Measurements from ENCODE around the gene FILIP1L.
"Not testable (repeated sequence)": the region's sequence is repeated elsewhere in the genome, so short reads cannot be mapped to it uniquely, and the experiment has no call there.

FILIP1L gene

DNA sequence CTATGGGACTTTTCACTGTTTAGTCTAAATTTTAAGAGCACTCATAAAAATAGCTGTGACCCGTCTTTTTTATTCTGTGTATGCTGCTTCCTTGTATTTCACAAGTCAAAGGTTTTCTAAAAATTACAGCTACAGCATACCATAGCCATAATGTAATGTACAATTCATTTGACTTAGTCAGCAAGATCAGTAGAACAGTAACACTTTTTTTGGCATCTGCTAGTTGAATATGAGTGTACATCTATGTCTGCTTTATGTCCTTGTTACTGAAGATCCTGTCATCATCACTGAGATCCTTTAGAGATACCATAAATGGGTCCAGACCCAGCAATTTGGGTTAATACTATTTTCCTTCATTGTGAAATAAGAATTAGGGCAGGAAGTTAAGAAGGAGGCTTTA lies 254.5 kb downstream of the FILIP1L start:
- DNase-seq, result peak; percentile 97

DNA sequence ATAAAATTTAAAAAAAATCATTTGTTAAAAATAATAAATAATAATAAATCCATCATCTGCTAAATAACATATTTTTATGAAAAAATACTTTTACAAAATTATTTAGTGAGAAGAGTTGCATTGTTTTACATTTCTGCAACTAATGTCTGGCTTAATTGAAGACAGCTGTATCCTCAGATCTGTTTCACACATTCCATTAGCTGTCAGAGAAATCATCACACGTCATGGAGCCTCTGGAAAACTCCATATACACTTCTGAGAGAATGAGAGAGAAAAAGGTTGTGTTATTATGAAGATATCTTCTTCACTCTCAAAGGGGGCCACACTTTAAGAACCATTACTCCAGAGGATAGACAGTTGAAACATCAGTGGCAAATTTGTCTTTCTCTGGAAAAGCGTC lies 255.8 kb downstream of the FILIP1L start:
- peak; percentile 58 for DNase-seq

DNA sequence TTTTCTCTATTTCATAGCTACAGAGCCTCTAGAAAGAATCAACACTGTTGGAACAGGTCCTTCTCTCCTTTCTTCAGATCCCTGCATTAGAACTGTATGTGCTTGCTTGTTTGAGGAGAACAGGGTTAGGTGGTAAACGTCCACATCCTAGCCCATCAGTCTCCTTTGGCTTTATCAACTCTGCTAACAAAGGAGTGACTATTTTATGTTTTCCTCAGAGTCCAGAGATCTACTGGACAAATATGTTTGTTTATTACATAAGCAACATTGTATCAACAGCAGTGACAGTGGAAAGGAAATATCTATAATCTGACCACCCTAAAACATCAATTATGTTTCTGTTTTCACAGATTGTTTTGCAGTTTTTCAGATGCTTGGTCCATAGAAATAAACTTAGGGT lies 257.0 kb downstream of the FILIP1L start:
- DNase-seq, result no peak

DNA sequence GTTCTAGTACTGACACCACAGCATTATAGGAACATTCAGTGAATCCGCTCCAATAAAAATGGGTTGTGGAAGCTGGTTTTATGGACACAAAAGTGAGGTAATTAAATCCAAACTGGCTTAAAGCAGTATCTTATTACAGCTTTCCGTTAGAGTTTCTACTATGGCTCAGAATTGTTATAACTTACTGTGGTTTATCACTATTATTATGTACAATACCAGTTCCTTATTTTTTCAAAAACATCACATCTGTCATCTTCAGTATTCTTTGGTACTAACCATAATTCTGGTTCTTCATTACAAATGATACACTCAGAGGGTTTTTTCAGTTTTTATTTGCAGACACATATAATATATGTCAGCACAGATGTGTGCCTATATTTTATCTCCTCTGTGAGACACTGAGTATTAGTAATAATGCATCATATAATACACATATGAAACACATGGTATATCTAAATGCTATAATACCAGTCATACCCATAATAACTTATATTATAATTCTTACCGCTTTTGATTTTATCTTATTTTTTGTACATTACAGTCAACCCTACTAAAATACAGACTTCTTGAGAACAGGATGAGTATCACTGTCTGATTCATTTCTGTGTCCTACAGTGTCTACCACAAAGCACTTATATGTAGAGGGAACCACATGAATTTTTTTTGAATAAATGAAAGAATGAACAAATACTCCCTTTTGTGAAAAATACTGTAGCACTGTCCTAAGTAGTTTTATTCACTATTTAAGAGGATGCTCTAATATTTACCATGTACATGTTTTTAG lies 257.7 kb downstream of the FILIP1L start:
- no peak for DNase-seq

DNA sequence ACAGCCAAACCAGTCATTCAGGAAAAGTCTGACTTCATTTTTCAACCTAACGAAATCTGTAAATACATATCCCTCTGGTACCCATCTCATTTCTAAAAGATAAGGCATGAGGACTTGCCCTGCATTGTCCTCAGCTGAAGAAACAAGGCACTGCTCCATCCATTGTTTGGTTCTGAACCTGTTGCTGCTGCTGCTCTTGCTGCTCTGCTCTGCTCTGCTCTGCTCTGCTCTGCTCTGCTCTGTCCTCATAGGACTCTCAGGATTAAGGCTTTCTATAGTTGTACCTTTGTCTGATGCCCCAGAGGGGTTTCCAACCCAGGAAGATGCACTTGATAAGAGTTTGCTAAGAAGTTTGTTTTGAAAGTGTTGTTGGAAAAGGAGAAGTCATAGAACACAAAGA lies 258.4 kb downstream of the FILIP1L start:
- no peak for DNase-seq

DNA sequence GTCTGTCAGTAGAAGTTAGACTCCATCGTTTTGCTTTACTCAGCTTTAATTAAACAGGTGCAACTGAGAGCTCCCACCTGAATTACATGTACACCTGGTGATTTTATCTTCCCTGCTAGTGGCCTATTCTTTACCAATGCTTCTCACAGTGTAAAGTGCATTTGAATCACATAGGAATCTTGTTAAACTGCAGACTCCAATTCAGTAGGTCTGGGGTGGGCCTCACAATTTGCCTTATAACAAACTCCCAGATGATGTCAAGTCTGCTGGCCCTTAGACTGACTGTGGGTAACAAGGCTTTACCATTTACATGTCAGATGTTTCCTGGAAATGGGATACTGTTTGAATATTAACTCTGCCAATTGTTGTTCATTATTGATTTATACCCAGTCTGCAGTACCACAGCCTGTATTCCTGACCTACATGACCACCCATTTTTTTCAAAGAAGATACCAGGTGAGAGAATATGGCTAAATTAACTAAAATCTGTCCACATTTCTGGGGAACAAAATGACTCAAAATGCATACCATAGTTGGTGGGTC lies 259.5 kb downstream of the FILIP1L start:
- DNase-seq, result no peak

DNA sequence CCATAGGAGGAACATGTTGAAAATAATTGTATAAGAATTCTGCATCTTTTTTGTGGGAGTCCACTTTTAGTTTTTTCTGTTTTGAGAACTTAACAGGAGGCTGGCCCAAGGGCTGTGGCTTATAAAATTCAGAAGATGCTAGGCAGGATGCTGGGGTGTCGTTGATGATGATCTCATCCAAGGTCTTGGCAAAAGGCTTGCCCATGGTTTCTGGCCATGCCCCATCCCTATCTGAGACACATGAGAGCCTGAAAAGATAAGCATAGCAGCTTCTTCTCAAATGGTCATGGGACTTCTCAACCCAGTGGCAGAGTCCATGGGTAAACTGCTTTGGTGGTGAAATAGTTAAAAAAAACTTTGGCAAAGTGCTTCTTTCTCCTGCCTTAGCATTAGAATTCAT lies 261.4 kb downstream of the FILIP1L start:
- DNase-seq, result no peak

DNA sequence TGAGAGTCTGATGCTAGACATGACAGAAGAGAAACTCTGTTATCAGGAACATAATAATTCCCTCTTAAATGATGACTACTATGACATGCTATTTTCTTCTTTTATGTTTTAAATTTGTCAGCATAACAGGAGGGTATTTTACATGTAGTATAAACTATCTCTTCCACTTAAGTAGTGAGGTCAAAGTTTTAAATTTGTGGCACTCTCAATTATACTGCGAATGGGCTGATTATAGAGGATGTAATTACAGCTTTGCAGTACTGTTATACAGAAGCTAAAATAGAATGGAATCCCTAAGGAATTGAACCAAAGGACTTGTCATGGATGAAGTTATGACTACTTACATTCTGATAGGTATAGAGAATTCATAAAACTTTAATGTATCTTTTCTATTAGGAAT lies 262.3 kb downstream of the FILIP1L start:
- no peak for DNase-seq

DNA sequence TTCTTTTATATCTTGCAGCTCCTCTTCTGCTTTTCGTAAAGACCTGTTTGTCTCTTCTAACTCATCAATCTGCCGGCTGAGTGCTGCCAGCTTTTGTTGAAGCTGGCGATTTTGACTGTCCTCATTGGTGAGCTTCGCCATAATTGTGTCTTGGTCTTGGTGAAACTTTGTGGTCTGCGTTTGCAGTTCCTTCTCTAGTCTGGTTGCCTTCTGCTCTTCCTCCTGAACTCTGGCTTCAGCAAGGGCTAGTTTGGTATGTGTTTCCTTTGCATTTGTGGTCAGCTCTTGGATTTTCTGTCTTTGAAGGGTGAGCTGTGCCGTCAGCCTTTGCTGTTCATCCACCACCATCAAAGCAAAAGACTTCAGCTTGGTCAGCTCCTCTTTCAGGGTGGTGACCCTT lies 263.7 kb downstream of the FILIP1L start:
- no peak for DNase-seq

DNA sequence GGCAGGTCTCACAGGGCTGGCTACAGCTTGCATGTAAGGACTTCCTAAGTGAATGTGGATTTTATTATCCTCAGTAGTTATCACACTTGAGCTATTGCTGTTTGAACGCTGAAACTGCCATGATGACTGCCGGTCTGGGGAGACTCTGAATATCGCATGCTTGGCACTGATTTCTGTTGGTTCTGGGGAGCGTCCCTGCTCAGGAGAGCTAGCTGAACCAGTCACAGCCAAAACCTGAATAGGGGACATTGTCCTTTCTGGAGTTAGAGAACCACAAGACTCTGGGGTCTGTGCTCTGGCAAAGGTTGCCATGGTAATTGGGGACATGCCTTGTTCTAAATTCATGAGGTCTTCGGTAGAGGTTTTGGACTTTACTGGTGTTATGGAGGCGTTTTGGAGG lies 265.9 kb downstream of the FILIP1L start:
- no peak for DNase-seq

DNA sequence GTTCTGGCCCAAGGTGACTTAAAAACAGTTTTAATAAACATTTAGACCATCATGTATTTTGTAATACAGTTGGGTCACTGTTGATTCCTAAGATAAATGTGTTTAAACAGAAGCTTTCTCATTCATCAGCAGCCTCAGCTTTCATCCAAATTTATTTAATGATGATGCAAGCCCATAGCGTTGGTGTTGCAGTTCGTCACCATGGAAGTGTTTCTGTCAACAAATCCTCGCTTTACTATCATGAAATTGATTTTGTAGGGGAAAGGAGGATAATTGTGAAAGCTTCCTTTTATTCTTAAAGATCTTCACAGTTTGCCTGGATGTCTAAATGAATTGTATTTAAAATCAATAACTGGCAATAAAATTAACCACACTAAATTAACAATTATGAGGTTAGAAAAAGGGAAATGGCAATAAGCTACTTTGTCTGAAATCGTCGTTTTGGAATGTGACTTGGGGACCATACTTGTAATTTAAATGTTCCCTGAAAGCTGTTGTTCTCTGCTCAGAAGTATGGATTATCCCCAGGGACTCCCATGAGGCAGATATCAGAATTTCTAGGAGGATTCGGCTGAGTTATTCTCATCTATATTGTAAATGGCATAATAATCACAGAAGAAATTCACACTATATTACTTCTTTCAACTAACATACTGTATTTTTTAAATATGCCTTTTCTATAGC lies 267.7 kb downstream of the FILIP1L start:
- DNase-seq, result no peak

DNA sequence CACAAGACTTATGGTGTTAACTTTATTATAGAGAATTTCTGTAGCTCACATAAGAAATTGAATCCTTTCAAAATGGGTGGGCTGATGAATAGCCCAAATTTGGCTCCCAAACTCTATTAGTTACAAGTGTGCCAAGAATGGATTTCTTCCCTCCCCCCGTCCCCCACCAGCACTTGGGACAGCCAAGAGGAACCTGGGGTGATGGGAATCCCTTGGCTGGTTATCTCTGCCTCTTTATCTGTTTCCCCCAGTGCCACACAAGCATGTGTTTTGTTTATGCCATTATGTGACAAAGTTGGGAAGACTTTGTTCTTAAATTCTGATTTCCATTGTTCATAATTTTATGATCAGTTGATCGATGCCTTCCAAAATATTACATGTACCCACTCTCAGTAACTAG lies 268.3 kb downstream of the FILIP1L start:
- no peak for DNase-seq

DNA sequence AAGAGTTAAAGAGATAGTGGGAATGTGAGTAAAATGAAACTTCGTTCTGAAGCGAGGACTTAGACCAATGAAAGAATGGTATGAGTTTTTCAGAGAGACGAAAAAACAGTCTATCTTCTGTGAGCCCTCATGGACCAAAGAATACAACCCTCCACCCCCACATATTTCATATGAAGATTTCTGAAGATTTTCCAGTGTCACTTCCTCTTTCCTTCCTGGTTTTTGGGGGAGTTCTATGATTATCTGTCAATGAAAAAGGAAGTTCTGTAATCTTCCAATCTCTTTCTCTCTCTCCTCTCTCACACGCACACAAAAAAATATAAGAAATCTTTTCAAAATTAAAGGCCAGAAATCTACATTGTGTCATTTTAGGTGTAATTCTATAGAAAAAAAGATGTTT lies 269.0 kb downstream of the FILIP1L start:
- no peak for DNase-seq

DNA sequence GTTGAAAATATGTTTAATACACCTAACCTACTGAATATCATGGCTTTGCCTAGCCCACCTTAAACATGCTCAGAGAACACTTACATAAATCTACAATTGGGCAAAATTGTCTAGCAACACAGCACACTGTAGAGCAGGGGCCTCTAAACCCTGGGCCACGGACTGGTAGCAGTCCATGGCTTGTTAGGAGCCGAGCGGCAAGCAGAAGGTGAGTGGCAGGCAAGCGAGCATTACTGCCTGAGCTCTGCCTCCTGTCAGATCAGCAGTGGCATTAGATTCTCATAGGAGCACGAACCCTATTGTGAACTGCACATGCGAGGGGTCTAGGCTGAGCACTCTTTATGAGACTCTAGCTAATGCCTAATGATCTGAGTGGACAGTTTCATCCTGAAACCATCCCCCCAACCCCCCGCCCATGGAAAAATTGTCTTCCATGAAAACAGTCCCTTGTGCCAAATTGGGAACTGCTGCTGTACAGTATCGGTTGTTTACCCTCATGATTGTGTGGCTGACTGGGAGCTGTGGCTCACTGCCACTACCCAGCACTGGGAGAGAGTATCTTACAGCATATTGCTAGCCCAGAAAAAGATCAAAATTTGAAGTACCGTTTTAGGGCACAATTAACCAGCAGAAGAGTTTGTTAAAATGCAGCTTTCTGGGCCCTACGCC lies 270.6 kb downstream of the FILIP1L start:
- DNase-seq, result no peak

DNA sequence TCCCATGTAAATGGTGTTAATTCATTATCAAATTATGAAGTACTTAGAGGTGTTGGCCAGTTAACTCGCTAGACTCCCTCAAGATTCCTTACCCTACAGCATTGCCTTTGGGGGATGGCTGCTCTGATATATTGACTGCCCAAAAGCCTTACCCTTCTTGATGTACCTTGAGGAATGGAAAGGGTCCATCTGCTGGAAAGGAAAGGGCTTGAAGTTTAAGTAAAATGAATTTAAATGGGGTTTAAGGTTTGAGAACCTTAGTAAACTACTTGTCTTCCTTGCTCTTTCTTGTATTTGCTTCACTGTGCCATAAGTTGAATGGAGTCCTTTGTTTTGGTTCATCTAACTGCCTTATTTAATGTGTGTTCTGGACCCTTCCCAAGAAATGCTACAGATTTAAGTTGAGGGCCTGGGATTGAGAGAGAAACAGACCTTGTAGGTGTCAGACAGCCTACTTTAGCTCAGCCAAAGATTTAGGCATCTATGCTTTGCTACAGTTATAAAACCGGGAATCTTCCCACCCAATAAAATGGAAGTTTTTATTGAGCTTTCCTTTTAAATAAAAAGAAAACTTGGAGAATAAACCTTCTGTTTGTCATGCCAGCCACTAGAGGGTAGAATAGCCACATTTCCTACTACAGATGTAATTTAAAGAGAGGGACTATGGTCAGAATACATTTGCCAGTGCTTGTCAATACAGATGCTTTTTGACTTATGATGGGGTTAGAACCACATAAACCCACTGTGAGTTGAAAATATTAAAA lies 271.3 kb downstream of the FILIP1L start:
- peak; percentile 67 for DNase-seq

DNA sequence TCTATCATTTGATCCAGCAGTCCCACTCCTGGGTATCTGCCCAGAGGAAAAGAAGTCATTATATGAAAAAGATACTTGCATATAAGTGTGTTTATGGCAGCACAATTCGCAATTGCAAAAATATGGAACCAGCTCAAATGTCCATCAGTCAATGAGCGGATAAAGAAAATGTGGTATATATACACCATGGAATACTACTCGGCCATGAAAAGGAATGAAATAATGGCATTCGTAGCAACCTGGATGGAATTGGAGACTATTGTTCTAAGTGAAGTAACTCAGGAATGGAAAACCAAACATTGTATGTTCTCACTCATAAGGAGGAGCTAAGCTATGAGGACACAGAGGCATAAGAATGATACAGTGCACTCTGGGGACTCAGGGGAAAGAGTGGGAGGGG lies 272.4 kb downstream of the FILIP1L start:
- DNase-seq, result not testable (repeated sequence)

DNA sequence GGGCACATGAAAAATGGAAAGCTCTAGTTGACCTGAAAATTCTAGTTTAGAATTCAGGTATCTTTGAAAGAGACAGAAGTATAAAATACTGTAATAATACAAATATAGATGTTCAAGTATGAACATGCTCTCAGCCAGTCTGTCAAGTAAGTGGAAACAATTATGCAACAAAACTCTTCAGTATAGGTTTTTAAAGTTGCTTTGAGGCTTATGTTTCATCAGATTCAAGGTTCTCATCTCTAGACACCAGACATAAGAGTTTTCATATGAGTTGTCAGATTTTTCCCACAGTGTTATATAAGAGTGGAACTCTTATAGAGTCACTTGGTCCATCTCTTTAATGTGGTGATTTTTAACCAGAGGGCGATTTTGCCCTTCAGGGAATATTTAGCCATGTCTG lies 274.7 kb downstream of the FILIP1L start:
- DNase-seq, result no peak

DNA sequence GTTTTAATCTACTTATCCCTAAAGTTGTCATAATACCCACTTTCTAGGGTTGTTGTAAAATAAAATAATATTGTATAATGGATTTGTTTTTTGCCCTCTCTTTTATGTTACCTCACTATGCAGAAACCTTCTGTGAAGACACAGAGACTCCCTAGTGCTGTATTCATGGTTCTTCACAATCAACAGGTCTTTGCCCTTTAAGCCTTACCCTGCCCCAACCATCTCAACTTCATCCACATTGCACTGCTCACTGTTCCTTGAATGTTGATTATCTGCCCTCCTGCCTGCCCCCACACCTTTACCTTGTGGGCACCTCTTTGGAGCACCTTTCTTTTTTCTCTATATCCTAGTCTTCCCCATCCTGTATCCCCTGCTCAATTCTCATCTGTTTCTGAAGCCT lies 275.5 kb downstream of the FILIP1L start:
- DNase-seq, result no peak

DNA sequence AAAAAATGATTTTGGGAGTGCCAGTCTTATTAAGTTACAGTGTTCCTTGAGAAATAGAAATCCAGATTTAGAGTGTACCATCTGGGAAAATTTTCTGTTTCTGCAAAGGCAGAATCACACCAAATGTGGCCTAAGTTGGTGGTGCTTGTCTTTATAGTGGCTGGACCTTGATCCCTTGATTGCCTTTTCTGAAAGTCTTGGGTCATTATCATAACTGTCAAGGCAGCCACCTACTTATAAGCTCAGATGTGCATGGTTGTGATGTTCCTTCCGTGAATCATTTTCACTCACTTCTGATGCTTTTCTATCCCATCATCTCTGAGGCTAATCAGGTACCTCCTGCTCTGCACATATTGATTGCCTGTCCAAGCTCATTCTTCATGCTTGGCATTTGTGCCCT lies 276.6 kb downstream of the FILIP1L start:
- no peak for DNase-seq

DNA sequence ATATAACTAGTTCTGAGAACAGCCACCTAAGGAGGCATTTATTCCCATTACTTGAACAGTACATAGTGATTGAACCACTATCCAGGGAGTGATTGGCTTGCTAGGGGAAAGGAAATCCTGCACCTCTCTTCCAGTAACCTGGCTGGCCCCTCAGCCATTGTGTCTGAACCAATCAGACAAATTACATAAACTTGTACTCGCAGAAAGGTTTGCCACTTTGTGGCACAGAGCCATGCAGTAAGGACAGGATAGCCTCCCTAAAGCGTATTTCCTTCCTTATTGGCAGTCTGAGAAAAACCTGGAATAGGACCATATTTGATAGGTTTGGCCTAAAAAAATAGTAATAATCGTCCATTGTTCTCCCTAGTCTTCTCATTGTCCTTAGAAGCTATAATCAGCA lies 277.6 kb downstream of the FILIP1L start:
- no peak for DNase-seq

DNA sequence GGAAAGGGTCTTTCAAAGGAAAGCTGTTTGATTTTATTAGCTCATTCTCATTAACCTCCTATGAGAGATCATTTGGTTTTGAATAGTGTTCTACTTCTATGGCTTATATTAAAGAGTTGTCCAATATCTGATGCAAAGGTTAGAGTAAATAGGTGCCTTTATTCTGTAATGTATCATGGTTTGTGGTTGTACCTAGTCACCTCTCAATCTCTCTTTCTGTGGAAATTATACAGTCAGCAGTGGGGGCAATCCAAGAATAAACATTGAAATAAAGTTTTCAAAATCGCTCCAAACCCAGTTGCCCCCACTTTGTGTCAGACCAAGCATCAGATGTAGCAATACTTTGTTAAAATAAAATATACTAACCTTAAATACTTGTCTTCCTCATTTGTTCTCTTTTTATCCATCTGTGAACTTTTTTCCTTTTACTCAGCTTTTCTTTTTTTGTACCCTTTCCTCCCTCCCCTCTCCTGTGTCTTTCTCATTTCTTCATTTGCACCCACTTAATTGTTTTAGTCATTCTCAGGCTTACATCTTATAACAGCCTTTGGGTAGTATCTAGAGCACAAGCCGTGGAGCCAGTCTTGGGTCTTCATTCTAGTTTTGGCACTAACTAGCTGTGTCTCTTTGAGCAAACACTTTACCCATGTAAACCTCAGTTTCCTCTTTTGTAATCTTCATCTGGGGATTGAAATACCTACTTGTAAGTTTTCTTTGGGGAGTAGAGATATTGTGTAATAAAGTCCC lies 279.9 kb downstream of the FILIP1L start:
- DNase-seq, result no peak

DNA sequence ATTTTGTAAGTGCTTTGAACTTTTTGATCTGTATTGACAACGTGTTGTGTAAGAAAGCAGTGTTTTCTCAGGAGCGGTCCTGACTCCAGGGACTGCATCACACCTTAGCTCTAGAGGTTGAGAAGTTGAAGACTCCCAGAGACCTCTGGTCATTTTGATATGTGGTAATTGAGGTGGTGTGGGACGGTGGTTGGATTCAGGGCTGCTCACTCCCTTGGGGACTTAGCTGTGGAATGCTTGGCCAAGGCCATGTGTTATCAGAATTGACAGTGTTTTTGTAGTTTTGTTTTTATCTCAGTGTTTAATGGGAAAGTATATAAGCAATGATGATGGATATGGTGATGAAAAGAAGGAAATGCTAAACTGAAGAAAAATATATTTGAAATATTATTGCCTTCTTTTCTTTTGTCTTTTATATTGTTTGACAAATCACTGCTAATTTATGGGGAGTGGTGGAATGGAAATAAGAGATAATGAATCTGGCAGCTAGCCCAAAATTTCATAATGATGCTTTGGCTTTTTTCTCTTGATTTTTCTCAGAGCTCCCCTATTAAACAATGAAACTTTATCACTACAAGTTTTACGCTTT lies 280.6 kb downstream of the FILIP1L start:
- DNase-seq, result no peak
